Islet precursor cell (in vitro differentiated cells): ENCODE data around the gene FBXL14.

Experiments
- DNase-seq: peaks from one replicate; pipeline ENCODE4 v3.0.0-alpha.2; 2018

The FBXL14 gene, protein sequence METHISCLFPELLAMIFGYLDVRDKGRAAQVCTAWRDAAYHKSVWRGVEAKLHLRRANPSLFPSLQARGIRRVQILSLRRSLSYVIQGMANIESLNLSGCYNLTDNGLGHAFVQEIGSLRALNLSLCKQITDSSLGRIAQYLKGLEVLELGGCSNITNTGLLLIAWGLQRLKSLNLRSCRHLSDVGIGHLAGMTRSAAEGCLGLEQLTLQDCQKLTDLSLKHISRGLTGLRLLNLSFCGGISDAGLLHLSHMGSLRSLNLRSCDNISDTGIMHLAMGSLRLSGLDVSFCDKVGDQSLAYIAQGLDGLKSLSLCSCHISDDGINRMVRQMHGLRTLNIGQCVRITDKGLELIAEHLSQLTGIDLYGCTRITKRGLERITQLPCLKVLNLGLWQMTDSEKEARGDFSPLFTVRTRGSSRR

DNA sequence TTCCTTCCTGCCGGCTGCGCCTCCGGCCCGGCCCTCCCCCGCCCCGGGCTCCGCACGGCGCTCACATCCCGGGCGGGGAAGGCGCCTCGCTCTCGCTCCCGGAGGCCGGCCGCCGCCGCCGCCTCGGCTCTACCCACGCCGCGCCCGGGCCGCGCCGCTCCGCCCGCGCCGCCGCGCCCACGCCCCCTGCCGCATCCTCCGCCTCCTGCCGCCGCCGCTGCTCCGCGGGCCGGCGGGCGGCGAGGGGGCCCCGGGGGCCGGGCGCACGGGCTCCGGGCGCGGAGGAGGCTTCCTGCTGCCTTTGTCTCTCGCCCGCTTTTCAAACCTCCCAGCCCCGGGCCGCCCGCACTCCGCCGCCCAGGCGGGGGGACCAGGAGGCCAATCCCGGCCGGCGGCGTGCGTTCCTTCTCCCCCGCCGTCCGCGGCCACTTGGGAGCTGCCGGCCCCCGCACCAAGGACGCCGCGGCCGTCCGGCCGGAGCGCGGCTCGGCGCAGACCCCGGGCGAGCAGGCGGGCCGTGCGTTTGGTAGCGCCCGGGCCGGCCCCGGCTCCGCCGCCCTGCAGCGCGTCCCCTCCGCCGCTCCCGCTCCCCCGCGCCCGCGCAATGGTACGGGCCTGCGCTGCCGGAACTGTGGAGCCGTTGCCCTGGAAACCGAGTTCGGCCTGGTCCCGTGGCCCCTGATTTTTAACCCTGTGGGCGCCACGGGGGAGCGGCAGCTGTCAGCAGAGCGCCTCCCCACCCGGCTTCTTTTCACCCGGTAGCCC lies at the start of gene FBXL14:
FBXL14 (minus strand) TSS at position 321 of the 765 bp plus-strand sequence. CDS start 515 bp downstream, outside the sequence.
- DNase-seq, result peak; percentile 95

DNA sequence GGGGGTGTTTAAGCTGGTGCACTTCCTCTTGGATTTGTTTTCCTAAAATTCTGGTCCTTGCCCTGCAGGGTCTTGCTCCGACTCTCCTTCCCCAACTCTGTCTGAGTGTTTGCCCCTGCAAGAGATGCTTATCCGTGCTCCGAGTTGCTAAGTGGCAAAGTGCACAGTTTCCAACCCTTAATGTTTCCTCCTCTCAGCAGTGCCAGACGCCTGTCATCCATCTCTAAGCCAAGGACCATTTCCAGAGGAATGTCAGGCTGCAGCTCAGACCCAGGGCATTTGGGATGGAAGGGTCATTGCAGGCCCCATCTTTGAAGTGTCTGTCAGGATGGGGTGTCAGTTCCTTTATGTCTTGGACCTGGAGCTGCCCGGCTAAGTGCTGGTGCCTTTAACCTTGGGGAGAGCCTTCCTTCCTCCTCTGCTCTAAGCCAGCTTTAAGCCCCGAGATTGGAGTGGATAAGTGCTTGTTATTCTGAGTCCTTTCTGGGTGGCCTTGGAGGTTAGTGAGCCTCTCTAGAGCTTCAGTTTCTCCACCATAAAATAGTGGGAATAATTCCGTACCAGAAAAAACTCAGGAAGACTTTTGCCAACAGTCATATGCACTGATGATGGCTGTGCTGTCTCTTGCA lies 49.6 kb upstream of the FBXL14 start:
- peak; percentile 80 for DNase-seq

DNA sequence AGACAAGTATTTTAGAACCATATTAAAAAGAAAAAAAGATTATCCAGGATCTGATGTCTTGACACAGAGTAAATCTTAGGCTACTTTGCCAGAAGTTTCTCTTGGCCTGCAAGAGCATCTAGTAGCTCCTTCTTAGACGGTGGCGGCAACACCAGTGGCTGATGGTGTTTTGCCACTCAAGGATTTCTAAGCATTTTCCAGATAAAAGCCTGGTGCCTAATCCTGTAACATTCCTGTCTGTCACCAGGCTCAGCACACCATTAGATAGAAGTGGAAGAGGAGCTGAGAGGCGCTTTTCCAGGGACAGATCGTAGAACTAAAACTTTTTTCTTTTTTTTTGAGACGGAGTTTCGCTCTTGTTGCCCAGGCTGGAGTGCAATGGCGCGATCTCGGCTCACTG lies 48.7 kb upstream of the FBXL14 start:
- DNase-seq, result no peak

DNA sequence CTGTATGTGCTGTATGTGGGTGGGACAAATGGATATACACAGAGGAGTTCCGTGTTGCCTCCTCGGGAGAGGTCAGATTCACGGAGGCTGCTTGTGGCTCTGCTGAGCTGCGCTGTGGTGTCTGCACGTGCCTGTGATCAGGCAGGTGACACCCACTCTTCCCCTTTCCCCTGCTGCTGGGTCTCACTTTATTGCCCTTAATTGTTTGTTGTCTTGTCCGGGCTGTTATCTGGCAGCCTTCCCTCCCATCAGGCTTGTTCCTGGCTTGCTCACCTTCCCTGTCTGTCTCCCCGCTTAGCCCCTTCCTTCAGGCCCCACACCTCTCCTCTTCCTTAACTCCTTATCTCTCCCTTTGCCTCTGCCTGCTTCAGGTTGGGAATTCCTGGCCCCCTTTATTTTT lies 48.1 kb upstream of the FBXL14 start:
- peak; percentile 73 for DNase-seq

DNA sequence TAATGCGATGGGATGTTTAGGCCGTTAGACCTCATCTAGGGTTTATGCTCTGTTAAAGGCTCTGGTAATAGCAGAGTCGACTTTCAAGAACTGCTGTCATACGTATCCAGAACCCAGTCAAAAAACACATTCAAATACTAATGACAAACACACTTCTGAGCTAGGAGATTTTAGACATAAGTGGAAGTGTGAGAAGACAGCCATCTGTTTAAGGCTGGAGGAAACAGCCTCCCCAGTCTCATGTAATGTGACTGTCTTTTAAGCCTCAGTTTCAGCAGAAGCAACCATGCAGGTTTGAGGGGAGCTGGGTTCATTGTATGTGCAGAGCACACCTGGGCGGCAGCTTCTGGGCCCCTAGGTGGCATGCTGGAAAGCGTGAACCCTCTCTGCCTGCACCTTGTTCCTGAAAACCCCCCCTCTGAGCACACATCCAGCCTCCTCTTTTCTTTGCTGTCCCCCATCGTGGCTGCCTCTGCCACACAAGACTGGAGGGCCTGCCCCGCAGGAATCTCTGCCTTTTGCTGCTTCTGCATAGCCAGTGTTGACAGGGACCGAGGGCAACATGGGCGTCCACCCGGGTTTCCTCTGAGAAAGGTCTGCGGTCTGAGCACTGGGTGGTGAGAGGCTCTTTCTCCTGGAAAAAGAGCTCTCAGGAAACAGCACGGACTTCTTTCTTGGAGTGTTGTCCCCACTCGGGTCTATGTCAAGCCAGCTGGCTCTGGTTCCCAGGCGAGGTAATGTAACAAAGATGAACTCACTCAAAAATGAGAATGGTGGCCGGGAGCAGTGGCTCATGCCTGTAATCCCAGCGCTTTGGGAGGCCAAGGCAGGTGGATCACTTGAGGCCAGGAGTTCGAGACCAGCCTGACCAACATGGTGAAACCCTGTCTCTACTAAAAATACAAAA lies 46.2 kb upstream of the FBXL14 start:
- DNase-seq, result peak; percentile 54

DNA sequence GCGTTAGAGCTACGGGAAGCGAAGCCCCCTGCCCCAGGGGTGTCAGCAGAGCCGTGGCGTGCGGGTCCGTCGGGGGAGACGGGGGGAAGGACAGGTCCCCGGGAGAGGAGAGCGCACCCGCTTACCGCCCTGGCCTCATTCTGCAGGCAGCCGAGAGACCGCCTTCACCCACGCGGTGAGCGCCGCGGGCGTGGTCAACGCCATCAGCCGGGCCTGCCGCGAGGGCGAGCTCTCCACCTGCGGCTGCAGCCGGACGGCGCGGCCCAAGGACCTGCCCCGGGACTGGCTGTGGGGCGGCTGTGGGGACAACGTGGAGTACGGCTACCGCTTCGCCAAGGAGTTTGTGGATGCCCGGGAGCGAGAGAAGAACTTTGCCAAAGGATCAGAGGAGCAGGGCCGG lies 45.2 kb upstream of the FBXL14 start:
- DNase-seq, result no peak

DNA sequence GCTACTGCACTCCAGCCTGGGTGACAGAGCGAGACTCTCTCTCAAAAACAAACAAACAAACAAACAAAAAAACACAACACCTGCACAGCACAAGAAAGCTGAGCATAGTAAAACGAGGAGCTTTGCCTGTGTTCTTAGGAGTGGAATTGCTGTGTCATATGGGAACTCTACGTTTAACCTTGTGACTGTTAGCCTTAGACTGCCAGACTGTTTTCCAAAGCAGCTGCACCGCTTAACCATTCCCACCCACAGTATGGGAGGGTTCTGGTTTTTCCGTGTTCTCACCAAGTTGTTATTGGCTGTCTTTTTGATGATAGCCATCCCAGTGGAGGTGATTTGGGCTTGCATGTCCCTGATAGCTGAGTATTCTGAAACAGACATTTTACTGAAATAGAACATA lies 43.8 kb upstream of the FBXL14 start:
- DNase-seq, result no peak

DNA sequence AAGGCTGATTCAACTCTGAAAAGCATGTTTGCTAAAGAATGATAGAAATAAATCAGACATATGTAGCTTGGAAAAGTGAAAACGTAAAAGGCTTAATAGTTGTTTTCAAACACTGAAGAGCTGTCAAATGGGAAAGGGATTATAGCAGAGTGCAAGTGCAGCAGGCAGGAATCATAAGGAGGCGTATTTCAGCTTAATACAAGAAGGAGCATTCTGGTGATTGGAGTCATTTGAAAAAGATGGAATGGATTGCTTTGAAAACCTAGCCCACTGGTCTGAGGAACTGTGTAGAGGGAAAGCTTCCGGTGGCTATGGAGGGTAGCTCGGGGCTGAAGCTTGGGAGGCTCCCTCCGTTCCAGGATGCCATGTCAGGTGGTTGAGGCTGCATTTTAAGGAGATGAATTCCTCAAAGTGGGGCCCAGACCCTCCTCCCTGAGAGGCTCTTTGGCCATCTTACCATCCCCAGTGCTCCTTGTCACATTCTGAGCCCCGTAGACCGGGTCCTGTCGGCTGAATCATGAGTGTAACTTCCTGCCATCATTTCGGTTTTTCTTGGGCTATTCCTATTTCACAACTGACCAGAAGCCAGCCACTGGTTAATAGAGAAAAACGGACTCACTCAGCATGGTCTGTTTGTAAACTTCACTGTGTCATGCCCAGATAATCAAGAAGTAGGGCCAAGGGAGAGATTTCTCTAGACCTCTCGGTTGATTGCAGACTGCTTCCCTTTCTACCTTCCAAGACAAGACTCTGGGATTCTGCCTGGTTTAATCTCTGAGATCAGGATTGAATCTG lies 41.1 kb upstream of the FBXL14 start:
- DNase-seq, result no peak

DNA sequence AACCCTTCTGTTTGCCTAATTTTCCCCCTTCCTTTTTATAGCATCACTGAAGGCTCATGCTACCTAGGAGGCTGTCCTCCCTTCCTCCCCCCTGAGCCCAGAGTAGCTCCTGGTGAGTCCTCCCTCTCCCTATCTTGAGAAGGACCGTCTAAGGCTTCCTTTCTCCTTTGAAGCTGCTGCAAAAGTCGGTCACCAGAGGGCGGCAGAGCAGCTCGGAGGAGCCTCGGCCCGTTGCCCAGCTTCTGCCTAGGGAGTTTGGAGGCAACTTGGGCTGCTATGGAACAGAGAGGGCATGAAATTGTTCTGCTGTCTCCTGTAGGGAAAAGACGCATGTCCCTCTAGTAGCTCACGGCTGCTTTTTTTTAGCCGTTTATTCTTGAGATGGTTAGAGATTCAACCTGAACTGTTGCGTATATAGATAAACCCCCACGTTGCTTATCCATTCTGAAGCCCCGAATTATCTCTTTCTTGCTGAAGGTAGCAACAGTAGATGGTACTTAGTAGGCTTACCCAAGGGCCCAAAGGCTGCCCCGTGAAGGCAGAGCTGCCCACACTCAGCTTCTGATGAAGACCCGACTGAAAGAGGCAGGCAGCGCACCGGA lies 40.3 kb upstream of the FBXL14 start:
- peak; percentile 93 for DNase-seq

DNA sequence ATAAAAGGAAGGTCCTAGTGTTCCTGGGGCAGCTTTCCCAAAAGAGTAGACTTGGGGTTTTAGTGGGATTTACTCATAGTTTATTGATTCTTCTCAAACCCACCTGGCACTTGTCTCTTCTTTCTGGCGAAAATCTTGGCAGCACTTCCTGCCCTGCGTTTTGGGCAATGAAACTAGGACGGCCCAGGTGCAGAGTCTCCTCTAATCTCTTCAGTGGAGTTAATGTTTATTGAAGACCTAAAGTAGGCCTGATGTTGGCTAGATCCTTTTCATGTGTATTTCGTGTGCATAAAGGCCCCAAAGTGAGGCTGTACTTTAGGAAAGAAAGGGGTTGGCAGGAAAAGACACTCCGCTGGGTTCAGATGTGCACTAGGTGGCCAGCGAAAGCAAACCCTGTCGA lies 39.8 kb upstream of the FBXL14 start:
- no peak for DNase-seq

DNA sequence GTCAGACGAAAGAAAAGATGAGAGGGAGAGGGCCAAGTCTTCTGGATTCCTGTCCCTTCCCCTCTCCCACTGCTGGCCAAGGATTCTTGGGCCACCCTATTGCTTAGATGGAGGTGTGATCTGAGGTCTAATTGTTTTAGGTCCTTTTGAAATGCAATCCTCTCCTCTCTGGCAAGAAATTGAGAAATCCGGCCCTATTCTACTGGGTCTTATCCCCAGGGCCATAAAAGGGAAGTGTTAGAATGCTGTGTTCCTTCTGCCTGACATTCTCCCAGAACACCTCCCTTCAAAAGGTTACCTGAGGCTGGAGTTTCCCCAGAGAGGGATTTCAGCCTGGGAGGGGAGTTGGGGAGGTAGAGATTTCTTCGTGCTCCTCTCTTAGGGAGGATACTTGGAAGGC lies 39.1 kb upstream of the FBXL14 start:
- DNase-seq, result no peak

DNA sequence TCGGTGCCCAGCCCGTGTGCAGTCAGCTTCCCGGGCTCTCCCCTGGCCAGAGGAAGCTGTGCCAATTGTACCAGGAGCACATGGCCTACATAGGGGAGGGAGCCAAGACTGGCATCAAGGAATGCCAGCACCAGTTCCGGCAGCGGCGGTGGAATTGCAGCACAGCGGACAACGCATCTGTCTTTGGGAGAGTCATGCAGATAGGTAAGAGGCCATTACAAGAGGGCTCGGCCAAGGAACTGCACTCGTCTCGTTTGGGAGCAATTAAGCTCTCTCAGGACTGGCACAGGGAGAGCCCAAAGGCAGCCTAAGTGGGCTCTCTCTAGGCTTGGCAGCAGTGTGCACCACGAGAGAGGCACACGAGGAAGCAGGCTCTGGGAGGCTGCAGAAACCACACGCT lies 38.3 kb upstream of the FBXL14 start:
- DNase-seq, result no peak

DNA sequence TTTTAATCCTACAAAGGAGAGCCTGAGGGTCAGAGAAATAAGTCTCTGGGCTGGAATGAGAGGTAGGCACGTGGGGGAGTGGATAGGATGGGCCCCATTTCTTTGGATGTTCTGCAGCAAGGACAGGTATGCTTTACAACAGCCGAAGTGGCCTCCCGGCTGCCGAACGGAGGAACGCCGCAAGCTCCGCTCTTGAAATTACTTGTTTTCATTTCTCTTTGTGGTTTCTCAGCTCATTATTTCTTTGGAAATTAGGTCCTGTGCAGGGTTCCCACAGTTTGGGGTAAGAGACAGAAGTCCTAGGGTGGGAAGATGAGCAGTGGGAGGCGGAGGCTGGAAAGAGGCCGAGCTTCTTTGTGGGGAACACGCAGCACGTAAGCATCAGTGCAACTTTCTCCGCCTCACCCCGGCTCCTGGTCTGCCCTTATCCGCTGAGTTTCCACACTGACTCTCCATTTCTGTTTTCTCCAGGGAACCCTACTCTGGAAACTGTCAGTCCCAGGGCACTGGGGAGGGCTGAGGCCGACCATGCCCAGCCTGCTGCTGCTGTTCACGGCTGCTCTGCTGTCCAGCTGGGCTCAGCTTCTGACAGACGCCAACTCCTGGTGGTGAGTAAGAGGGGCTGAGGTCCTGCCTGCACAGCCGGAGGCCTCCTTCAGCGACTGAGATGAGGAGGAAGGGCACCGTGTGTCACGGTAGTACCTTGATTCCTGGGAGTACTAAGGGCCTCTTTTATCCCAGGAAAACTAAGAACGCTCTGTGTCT lies 36.6 kb upstream of the FBXL14 start:
- DNase-seq, result peak; percentile 96

DNA sequence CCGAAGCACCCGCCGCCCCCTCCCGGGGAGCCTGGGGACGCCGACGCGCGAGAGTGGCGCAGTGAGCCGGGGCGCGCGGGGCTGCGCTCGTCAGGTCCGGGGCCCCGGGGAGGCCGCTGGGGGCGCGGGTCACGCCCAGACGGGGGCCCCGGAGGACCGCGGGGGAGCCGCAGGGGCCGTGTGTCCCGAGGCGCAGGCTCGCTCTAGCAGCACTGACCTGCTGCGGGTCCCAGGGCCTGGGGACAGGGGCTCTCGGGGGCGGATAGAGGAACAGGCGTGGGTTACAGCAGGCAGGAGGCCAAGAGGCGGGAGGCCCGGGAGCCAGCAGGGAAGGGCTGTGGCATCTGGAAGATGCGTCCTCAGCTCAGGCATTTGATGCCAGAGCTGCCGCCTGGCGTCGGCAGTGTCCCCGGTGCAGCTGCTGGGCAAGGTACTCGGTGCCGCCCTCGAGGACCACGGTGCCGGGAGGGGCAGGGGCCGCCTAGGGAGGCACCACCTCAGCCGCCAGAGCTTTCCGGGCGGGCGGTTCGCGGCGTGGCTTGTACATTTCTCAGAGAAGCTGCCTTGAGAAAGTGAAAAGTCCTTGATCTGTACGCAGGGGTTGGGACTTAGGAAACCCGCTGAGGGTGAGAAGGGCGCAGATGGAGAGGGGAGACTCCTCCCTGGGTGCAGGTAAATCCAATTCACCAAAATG lies 35.9 kb upstream of the FBXL14 start:
- DNase-seq, result peak; percentile 88

DNA sequence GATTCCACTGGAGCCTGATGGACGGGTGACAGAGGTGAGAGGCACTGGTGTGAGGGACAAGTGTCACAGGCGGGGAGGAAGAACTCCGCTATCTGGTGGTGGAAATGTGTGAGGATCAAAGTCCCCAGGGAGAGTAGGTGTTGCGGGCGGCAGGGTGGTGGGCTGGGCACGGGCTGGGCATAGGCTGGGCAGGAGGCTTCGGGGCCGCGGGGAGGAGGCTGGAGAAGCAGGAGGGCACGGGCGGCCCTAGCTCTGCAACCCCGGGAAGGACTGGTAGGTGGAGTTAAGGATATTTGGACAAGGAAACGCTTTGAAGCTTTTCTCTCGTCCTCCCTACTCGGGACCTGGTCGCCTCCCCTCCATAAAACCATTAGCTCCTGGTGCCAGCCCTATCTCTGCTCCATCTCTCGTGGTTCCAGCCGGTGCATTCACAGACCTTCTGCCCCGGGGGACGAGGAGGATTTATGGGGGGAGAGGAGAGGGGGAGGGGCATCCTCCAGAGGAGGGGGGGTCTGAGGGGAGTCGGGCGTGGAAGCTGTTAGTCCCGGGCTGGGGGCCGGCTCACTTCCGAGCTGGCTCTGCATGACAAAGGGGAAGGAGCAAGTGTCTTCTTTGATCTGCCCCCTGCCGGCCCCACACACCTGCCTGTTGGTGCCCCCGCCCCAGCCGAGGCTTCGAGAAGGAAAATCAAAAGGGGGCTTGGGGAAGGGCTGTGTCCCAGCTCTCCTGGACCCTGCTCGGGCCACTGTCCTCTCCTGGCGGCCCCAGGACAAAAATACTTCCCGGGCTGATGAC lies 35.2 kb upstream of the FBXL14 start:
- peak; percentile 94 for DNase-seq

DNA sequence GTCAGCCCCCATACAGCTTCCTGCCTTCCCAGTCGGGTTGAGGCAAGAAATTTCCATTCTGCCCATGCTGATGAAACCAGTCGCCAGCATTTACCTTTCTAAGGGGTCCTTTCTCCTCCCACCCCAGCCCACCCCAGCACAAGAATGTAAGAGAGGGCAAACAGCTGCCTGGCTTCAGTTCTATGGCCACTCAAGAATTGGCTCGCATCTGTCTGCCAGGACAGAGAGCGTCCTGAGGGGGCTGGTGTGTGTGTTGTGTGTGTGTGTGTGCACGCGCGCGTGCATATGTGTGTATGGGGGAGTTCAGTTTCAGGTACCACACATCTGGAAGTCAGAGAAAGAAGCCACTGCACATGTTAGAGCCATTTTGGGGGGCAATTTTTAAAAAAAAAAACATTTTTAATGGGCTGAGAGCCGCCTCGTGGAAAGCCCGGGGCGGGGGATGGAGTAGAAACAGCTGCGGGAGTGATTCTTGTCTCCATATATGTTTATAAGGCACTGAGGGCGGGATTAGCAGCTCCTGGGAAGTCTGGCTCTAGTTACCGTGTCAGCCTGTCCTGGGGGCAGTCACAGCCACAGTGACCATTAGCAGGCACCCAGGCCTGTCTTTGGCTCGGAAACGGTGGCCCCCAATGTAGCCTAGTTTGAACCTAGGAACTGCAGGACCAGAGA lies 34.4 kb upstream of the FBXL14 start, which contains the start of gene WNT5B:
WNT5B (plus strand) TSS at position 566 of the 672 bp plus-strand sequence. CDS start 2,124 bp downstream, outside the sequence.
- no peak for DNase-seq

DNA sequence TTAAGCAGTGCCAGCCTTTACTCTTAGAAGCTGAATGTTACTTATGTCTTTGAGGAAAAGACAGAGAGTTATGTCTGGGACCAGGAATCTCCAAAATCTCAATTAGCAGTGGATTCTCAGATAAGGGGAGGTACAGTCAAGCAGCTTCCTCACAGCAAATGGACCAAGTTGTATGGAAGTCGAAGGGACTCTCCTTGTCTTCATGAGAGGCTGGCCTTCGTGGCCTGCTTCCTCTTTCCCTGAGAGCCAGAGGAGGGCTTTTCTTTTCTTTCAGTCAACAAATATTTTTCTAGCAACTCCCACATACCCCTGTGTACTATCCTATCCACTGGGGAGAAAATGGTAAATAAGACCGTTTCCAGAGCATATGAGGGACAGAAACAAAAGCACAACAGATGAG lies 28.0 kb upstream of the FBXL14 start:
- no peak for DNase-seq

DNA sequence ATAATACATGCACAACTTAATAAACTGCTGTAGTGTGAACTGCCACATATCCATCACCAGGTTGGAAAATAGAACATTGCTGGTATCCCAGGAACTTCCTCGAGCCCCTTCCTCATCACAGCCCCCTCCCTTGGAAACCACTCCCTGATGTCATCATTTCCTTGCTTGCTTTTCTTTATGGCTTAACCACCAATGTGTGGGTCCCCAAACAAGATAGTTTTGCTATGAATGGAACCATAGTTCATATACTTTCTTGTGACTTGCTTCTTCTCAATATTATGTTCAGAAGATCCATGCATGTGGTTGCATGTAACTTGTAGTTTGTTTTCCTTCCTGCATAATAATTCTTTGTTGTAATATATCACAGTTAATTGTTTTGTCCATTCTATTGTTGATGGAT lies 25.7 kb upstream of the FBXL14 start:
- no peak for DNase-seq
